HG03432 (cell line): ENCODE results near the gene CCDC92.

Experiments
- ATAC-seq: cut with Tn5 transposase; IDR thresholded peaks from one replicate; pipeline ENCODE4 v1.9.1; 2021; ENCODE audit warnings: mild to moderate bottlenecking, moderate library complexity; ENCODE audit not compliant: unreplicated experiment

CCDC92 gene

GRCh38 chr12:124002654-124003053, 30.0 kb upstream of the CCDC92 start:
- no peak for ATAC-seq

GRCh38 chr12:124002021-124002644, 29.5 kb upstream of the CCDC92 start:
- no peak for ATAC-seq

GRCh38 chr12:124001343-124001742, 28.7 kb upstream of the CCDC92 start:
- no peak for ATAC-seq

GRCh38 chr12:124000111-124000510, 27.5 kb upstream of the CCDC92 start:
- no peak for ATAC-seq

GRCh38 chr12:123998991-123999359, 26.3 kb upstream of the CCDC92 start:
- ATAC-seq = no peak

- no peak for ATAC-seq
Measured at GRCh38 chr12:123998344-123998990, 25.8 kb upstream of the CCDC92 start.

- ATAC-seq = no peak
Measured at GRCh38 chr12:123997908-123998307, 25.3 kb upstream of the CCDC92 start.

- no peak for ATAC-seq
Measured at GRCh38 chr12:123997033-123997822, 24.6 kb upstream of the CCDC92 start.

GRCh38 chr12:123996581-123996980, 23.9 kb upstream of the CCDC92 start:
- no peak for ATAC-seq

GRCh38 chr12:123995023-123995748, 22.6 kb upstream of the CCDC92 start:
- no peak for ATAC-seq

GRCh38 chr12:123992118-123992825, 19.6 kb upstream of the CCDC92 start:
- no peak for ATAC-seq

GRCh38 chr12:123991372-123991951, 18.8 kb upstream of the CCDC92 start:
- no peak for ATAC-seq

GRCh38 chr12:123990511-123990910, 17.9 kb upstream of the CCDC92 start:
- ATAC-seq = no peak

- no peak for ATAC-seq
Measured at GRCh38 chr12:123989753-123990152, 17.1 kb upstream of the CCDC92 start.

GRCh38 chr12:123989168-123989567, 16.5 kb upstream of the CCDC92 start:
- no peak for ATAC-seq

GRCh38 chr12:123987022-123987421, 14.4 kb upstream of the CCDC92 start:
- ATAC-seq = no peak

- ATAC-seq = no peak
Measured at GRCh38 chr12:123986374-123986965, 13.8 kb upstream of the CCDC92 start.

- ATAC-seq = no peak
Measured at GRCh38 chr12:123984903-123985302, 12.3 kb upstream of the CCDC92 start.

GRCh38 chr12:123983822-123984485, 11.3 kb upstream of the CCDC92 start:
- ATAC-seq = peak; percentile 53
